Measurements from ENCODE around the gene FAM241A. TPM values are rescaled to one million over a fixed set of nuclear protein-coding genes. Genes with fewer than 3 reads are reported as not detected.

Gene FAM241A
- total and polyA plus RNA-seq, 2 of the 13 experiments (the other 11 are each of a cell fraction or from before 2014, with no cell fraction given) = 0.61 to 0.69 TPM

GRCh38 chr4:112231779-112232713, 86.8 kb downstream of the FAM241A start, which contains the start of gene AP1AR (continued):
- TF ChIP-seq PPARG (CRISPR knock-in tag; conservative IDR thresholded peaks at IDR 0.05) = no peak
- peak; percentile 28; the same call in 1 of the 2 replicates for TF ChIP-seq ZNF768 (CRISPR knock-in tag; IDR thresholded peaks at IDR 0.05)
- no peak; the same call in 1 of the 2 replicates for TF ChIP-seq TFDP2 (CRISPR knock-in tag; IDR thresholded peaks at IDR 0.05)
- peak; percentile 65; the same call in 1 of the 2 replicates for TF ChIP-seq ZNF580 (CRISPR knock-in tag; IDR thresholded peaks at IDR 0.05; ENCODE audit: borderline replicate concordance, low read depth)
- TF ChIP-seq JDP2 (CRISPR knock-in tag; IDR thresholded peaks at IDR 0.05; ENCODE audit: borderline replicate concordance) = no peak
- no peak; the same call in 1 of the 2 replicates for TF ChIP-seq HOMEZ (CRISPR knock-in tag; IDR thresholded peaks at IDR 0.05; ENCODE audit: low read depth)
- peak; percentile 84 for TF ChIP-seq ASH2L (IDR thresholded peaks at IDR 0.05; ENCODE audit: insufficient read length, low read depth, low read length)
- no peak for TF ChIP-seq NFIB (CRISPR knock-in tag; IDR thresholded peaks at IDR 0.05; ENCODE audit: borderline replicate concordance)
- peak; percentile 22; the same call in 1 of the 2 replicates for TF ChIP-seq BHLHE40 (IDR thresholded peaks at IDR 0.05; ENCODE audit: low read length)
- TF ChIP-seq ZNF891 (CRISPR knock-in tag; IDR thresholded peaks at IDR 0.05) = peak; percentile 74
- peak; percentile 79; the same call in 1 of the 2 replicates for TF ChIP-seq ZNF850 (CRISPR knock-in tag; conservative IDR thresholded peaks at IDR 0.05)
- TF ChIP-seq ZNF841 (CRISPR knock-in tag; IDR thresholded peaks at IDR 0.05; ENCODE audit: borderline replicate concordance) = no peak
- no peak for TF ChIP-seq ZMAT5 (CRISPR knock-in tag; IDR thresholded peaks at IDR 0.05; ENCODE audit: borderline replicate concordance, low read depth)
- peak; percentile 94 for TF ChIP-seq ZNF883 (CRISPR knock-in tag; IDR thresholded peaks at IDR 0.05; ENCODE audit: not compliant biosample characterization)
- TF ChIP-seq CENPX (CRISPR knock-in tag; IDR thresholded peaks at IDR 0.05) = no peak
- TF ChIP-seq SAFB2 (CRISPR knock-in tag; IDR thresholded peaks at IDR 0.05; ENCODE audit: borderline replicate concordance, low read depth) = 0 out of 2 replicates have a peak, but pooled peaks have one; percentile 61
- no peak for TF ChIP-seq ZBTB33 (CRISPR knock-in tag; IDR thresholded peaks at IDR 0.05)

Measured in HepG2 (cell line).